ENCODE data around the gene BTRC. TPM values are rescaled to one million over a fixed set of nuclear protein-coding genes. Genes with fewer than 3 reads are reported as not detected.

Gene BTRC
- total RNA-seq, 4 donors from 2014 or later = 8.0 to 15.1 (median 10.4) TPM

DNA sequence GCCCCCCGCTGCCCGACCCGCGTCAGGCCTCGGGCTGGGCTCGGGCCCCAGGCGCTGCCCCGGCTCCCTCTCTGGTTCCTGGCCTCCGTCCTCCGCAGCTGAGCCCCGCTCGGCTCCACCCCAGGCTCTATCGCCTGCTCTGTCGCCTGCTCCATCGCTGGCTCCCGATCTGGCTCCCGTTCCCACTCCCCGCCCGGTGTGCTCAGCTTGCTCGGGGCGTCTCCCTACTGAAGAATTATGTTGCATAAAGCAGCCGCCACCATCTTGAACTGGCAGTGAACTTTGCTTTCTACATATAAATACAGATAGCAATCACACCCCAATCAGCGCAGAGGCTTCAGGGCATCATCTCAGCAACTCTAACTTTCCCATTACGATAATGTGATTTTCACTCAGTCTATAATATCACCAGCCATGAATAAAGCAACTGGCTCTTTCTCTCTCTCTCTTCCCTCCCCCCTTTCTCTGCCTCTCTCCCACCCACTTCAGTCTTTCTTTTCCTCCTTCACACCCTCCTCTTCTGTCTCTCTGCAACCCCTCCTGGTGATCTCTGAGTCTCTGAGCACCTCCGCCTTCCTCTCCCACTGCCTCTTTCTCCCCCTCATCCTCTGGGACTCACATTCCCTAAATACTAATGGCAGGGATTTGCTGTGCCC is 43.3 kb upstream of the BTRC start:
- Histone ChIP-seq H3K4me3 (peak overlapping the region in 1 of 4 donors; percentile 1), H3K27me3 (peaks cover 0 to 91% (median 0%) of the 10 kb centered on the region in 4 donors), H3K36me3 (no peaks in the 10 kb centered on the region), H3K4me1 (peaks cover 4 to 30% (median 4%) of the 10 kb centered on the region in 3 donors), H3K27ac (no peak overlapping the region), H3K9me3 (no peaks in the 10 kb centered on the region)
- intact Hi-C loops (cut with DNase I) = no loop called here
- WGBS, 2 donors = 32 to 34% methylated on average over 18 to 24 of the region's 25 CpGs
- TF ChIP-seq CTCF (IDR thresholded peaks at IDR 0.05) (no peak), POLR2A (IDR thresholded peaks at IDR 0.05) (no peak)
- DNase-seq = no peak

DNA sequence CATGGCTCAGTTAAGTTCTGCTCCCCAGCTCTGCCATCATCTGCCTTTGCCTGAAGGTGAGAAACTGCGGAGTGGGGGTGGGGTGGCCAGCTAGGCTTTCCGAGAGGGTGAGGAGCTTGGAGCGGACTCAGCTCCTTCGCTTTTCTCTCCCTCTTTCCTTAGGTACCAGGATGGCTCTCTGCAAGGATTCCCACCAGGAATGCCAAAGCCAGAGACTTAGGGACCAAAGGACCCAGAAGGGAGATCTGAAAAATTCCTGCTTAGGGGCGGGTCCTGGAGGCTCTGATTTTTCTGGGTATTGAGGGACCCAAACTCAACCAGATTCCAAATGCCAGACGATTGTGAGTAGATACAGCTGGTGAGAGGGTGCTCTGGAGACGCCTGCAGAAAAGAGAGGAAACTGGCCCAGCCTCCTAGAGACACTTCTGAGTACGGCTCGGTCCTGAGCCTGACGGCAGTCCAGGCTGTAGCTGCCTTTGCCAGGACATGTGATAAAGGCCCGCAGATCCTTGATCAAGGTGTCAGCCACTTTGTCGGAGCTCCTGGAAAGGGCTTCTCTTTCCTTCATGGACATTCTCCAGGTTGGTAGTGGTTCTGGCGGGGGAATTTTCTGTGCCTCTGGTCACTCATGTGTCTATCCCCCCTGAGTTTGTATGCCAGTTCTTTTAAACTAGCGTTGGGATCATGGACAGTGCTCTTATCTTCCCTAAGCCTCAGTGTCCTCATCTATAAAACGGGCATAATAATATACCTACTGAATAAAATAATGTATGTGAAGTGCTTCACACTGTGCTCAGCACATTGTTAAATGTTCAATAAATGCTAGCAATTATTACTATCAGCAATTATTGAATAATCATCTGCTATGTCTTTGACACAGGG is 42.5 kb upstream of the BTRC start:
- no peaks in the 10 kb centered on the region for H3K36me3 ChIP-seq
- DNase-seq = no peak
- TF ChIP-seq POLR2A (IDR thresholded peaks at IDR 0.05) (no peak), CTCF (IDR thresholded peaks at IDR 0.05) (no peak)
- no peaks in the 10 kb centered on the region for H3K9me3 ChIP-seq
- peaks cover 0 to 84% (median 0%) of the 10 kb centered on the region in 4 donors for H3K27me3 ChIP-seq
- intact Hi-C loops (cut with DNase I) = no loop called here
- WGBS, 2 donors = 47% methylated on average over 11 to 15 of the region's 15 CpGs
- H3K4me1 ChIP-seq = peaks cover 4 to 30% (median 4%) of the 10 kb centered on the region in 3 donors
- H3K27ac ChIP-seq = no peak overlapping the region
- H3K4me3 ChIP-seq = peak overlapping the region in 1 of 4 donors; percentile 1

DNA sequence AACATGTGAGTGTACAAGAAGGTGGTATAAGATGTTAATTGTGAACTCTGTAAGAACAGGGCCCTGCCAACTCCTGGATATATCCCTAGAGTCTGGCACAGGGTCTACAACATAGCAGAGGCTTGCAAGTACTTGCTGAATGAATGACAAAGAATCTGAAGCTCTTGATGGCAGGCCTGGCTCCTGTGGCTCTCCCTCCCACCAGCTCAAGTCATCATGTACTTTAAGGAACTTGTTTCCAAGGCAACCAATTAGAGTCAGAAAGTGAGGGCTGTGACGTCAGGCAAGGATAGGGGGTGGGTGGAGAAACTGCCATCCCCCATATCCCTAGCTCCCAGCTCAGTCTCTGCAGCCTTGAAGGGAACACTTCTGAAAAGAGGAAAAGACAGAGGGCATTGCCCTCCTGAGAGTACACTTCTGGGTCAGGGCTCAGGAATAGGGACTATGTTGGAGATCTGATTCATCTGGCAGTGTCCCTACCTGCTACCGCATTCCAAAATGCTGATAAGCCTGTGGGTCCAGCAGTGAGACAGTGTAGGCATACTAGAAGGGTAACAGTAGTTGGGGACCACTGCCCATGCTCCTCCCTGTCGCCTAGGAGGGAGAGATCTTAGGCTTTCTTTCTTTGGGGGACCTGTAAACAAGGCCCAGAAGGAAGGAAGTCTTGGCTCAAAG is 34.6 kb upstream of the BTRC start:
- WGBS, 2 donors = 55 to 71% methylated on average over 3 of the region's 3 CpGs
- no peaks in the 10 kb centered on the region for H3K9me3 ChIP-seq
- intact Hi-C loops (cut with DNase I) = no loop called here
- no peaks in the 10 kb centered on the region for H3K4me1 ChIP-seq
- H3K27me3 ChIP-seq = peaks cover 0 to 31% (median 0%) of the 10 kb centered on the region in 4 donors
- no peak for DNase-seq
- H3K27ac ChIP-seq = no peak overlapping the region
- H3K4me3 ChIP-seq = no peak overlapping the region
- no peaks in the 10 kb centered on the region for H3K36me3 ChIP-seq
- TF ChIP-seq POLR2A (IDR thresholded peaks at IDR 0.05) (no peak), CTCF (IDR thresholded peaks at IDR 0.05) (no peak)

GRCh38 chr10:101321073-101321472 is 32.9 kb upstream of the BTRC start:
- intact Hi-C loops (cut with DNase I) = no loop called here
- WGBS, 2 donors = 92% methylated on average over 2 of the region's 4 CpGs; no CpG with 5 or more reads in 1 of the 2 donors

More at GRCh38 chr10:101321073-101321472, 32.9 kb upstream of the BTRC start:
- Histone ChIP-seq H3K36me3 (no peaks in the 10 kb centered on the region), H3K4me3 (no peak overlapping the region), H3K4me1 (no peaks in the 10 kb centered on the region), H3K27me3 (peaks cover 0 to 22% (median 0%) of the 10 kb centered on the region in 4 donors), H3K9me3 (no peaks in the 10 kb centered on the region), H3K27ac (no peak overlapping the region)
- no peak for TF ChIP-seq CTCF (IDR thresholded peaks at IDR 0.05)
- TF ChIP-seq POLR2A (IDR thresholded peaks at IDR 0.05) = no peak
- no peak for DNase-seq
